GM20431 (cell line): ENCODE data around the gene TEFM.
"Not testable (repeated sequence)": the region's sequence is repeated elsewhere in the genome, so short reads cannot be mapped to it uniquely, and the experiment has no call there.

Experiments used
- in situ Hi-C: fragments of 300-500 bp; cut with MseI, MboI; formaldehyde crosslinking; loops from one replicate; pipeline ENCODE4 v1.15.0; 2020; ENCODE audit warnings: low sequenced_read_pairs; ENCODE audit not compliant: unreplicated experiment

The TEFM gene

GRCh38 chr17:30921544-30922196 is 15.6 kb upstream of the TEFM start, which contains the start of gene ADAP2:
ADAP2 (plus strand) TSS chr17:30921945; CDS start chr17:30922015, 70 bp downstream.
- in situ Hi-C loops, result no loop called here

DNA sequence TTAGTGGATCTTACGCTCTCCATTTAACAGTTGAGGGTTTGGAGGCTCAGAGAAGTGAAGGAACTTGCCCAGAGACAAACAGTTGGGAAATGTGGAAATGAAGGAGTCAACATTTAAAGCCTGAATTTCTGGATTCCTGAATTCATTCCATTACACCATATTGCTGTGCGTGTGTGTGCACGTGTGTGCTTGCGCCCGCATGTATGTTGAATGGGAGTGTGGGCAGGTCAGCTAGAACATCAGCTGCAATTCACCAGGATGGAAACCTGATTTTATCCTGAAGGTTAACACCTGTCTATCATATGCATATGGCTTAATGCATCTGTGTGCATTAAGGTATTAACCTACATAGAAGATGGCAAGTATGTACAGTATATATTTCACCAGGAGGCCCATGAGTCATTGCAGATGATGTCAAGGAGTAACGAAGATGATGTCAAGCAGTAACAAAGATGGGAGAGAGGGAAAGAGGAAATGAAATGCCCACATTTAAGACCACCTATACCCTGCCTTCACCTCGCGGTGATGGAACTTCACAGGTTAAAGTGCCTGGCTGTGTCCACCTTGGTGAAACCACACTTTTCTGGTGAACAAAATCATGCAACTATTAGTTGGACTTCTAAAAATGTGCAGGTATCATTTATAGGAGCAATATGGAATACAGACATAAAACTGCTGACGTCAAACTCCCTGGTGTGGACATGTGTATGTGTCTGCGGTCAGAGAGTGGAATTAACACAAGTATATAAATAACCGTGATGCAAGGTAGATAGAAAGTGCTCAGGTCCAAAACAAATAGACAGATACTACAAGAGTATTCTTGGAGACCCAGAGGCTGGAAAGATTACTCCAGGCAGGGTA is 14.9 kb upstream of the TEFM start:
- in situ Hi-C loops, result no loop called here

GRCh38 chr17:30920282-30920681 is 14.2 kb upstream of the TEFM start:
- in situ Hi-C loops, result no loop called here

- in situ Hi-C loops, result no loop called here
Measured at GRCh38 chr17:30917050-30917449, 11.0 kb upstream of the TEFM start.

- in situ Hi-C loops, result no loop called here
Measured at GRCh38 chr17:30915833-30916611, 10.0 kb upstream of the TEFM start.

DNA sequence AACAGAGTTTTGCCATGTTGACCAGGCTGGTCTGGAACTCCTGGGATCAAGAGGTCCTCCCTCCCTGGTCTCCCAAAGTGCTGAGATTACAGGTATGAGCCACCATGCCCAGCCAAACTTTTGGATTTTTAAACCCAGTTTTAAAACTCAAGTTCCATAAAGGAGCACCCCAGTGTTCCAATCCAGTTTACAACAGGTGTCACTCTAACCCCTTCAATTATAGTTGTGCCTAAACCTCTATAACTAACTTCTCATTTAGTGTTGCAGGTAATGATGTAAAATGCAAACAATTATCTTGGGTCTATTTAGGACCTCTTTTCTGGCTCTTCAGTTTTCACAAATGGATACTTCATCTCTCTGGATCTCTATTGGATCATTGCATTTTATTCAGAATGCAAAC is 7.9 kb upstream of the TEFM start:
- in situ Hi-C loops, result no loop called here

- in situ Hi-C loops, result not testable (repeated sequence)
Measured at GRCh38 chr17:30910151-30910550, 4.1 kb upstream of the TEFM start.

- in situ Hi-C loops, result no loop called here
Measured at GRCh38 chr17:30908717-30909420, 2.8 kb upstream of the TEFM start.

- in situ Hi-C loops, result no loop called here
Measured at GRCh38 chr17:30905742-30906100, 317 bp downstream of the TEFM start.

GRCh38 chr17:30897311-30897710 is 8.7 kb downstream of the TEFM start:
- in situ Hi-C loops, result no loop called here

DNA sequence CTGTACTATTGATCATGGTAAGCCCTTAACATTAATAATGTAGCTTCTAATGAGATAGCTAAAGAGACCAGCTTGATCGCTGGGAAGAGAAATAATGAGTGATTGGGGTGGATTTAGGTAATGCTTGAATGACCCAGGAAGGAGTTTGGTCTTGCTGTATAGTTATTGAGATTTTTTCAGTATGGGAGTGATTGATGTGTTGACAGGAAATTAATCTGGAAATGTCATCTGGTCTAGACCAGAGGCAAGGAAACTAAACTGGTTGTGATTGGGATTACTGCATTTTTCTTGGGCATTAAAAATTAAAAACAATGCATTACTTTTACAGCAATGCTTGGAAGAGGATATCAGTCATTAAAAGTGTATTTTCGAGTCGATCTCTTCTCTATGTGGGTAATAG is 11.8 kb downstream of the TEFM start:
- in situ Hi-C loops, result no loop called here

DNA sequence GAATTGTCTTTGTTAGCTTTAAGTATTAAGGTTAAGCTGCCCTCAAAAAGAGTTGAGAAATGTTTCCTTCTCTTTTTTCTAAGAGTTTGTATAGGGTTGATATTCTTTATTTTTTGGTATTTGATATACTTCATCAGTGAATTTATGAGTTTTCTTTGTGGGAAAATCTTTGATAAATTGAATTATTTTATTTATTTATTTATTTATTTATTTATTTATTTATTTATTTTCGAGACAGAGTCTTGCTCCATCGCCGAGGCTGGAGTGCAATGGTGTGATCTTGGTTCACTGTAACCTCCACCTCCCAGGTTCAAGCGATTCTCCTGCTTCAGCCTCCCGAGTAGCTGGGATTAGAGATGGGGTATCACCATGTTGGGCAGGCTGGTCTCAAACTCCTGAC is 19.9 kb downstream of the TEFM start:
- in situ Hi-C loops, result no loop called here

GRCh38 chr17:30869005-30869404 is 37.0 kb downstream of the TEFM start:
- in situ Hi-C loops, result no loop called here

DNA sequence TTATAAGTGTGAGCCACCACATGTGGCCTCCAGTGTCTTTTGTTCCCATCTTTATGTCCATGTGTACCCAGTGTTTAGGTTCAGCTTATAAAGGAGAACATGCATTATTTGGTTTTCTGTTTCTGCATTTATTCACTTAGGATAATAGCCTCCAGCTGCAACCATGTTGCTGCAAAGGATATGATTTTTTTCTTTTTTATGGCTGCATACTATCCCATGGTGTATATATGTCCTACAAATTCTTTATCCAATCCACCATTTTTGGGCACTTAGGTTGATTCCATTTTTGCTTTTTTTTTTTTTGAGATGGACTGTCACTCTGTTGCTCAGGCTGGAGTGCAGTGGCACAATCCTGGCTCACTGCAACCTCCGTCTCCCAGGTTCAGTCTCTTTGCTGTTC is 41.4 kb downstream of the TEFM start:
- in situ Hi-C loops, result no loop called here

- in situ Hi-C loops, result no loop called here
Measured at GRCh38 chr17:30858556-30859250, 47.3 kb downstream of the TEFM start.

GRCh38 chr17:30854146-30854545 is 51.9 kb downstream of the TEFM start:
- in situ Hi-C loops, result no loop called here
